ENCODE measurements around the gene TMEM174. TPM values are rescaled to one million over a fixed set of nuclear protein-coding genes. Genes with fewer than 3 reads are reported as not detected.

TMEM174 gene
- total and polyA plus RNA-seq, 5 donors from 2014 or later = not detected

DNA sequence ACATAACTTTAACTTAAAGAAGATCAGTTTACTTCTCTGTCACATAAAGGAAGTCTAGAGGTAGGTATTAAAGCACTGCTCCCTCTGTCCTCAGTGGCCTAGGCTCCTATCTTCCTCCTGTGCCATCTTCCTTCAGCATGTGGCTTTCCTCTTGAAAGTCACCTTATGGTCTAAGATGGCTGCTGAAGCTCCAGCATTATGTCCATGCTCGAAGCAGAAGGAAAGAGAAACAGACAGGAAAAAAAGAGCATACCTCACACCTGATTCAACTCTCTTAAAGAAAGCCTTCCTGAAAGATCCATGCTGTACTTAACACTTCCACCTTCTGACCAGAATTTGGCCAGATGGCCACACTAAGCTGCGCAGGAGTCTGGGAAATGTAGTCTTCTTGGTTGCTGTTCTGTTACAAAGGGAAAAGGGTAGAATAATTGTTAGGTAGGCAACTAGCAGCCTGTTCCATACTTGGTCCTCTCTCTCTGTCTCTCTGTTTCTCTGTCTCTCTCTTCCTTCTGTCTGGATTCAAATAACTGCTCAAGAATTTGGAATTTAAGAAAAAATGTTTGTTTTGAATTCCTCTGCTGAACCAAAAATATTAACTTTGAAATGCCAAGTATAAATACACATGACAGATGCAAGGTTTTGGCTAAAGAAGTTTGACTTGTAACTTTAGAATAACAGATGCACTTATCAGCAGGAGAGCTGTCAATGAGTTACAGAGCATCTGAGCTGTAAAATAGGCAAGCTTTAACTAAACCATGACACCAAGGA is 16.0 kb downstream of the TMEM174 start:
- Mint-ChIP-seq H3K27ac (no peak overlapping the region), H3K4me1 (no peaks in the 10 kb centered on the region), H3K27me3 (peaks cover 7% of the 10 kb centered on the region), H3K4me3 (no peak overlapping the region), H3K9me3 (peaks cover 0 to 10% (median 3%) of the 10 kb centered on the region in 7 donors), H3K36me3 (no peaks in the 10 kb centered on the region)
- no peaks in the 10 kb centered on the region for H3K9me3 ChIP-seq (ENCODE audit: control insufficient read depth in 2 of 2, low read length in 2 of 2)
- H3K27ac ChIP-seq (ENCODE audit: insufficient read depth, low read length, poor library complexity, severe bottlenecking) = no peak overlapping the region
- H3K4me3 ChIP-seq (ENCODE audit: low read depth, low read length) = no peak overlapping the region
- H3K4me1 ChIP-seq (ENCODE audit: control insufficient read depth, insufficient read depth, low read length, poor library complexity, severe bottlenecking) = no peaks in the 10 kb centered on the region
- H3K36me3 ChIP-seq (ENCODE audit: control insufficient read depth, insufficient read depth, low read length) = no peaks in the 10 kb centered on the region
- ATAC-seq (ENCODE audit: low read depth in 2 of 2) (no peak), DNase-seq (no peak)
- no peaks in the 10 kb centered on the region for H3K27me3 ChIP-seq (ENCODE audit: control insufficient read depth, insufficient read depth, low read length)

DNA sequence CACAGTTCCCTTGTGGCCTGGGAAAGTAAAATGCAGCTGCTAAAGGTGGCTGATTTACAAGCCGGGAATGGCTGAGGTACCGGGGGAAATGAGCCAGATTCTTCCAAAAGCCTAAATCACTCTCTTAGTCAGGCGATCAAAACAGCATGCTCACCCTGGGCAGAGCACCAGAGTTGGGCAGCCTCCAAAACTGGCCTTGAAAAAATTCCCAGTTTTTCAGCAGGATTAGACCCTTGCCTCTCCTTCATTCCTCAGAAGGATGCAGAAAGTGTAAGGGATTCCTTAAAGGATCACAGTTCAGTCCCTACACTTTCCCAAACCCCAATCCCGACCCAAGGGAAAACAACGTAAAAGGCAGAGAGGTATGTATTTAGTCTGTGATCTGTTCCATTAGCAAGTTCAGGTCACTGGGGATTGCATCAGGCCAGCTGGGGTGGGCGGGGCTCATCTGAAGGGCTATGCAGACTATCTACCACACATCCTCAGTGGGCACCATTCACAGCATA is 16.9 kb downstream of the TMEM174 start:
- no peak overlapping the region for H3K27ac Mint-ChIP-seq
- Histone ChIP-seq H3K36me3 (ENCODE audit: control insufficient read depth, insufficient read depth, low read length) (no peaks in the 10 kb centered on the region), H3K9me3 (ENCODE audit: control insufficient read depth in 2 of 2, low read length in 2 of 2) (no peaks in the 10 kb centered on the region), H3K27me3 (ENCODE audit: control insufficient read depth, insufficient read depth, low read length) (no peaks in the 10 kb centered on the region), H3K27ac (ENCODE audit: insufficient read depth, low read length, poor library complexity, severe bottlenecking) (no peak overlapping the region), H3K4me1 (ENCODE audit: control insufficient read depth, insufficient read depth, low read length, poor library complexity, severe bottlenecking) (no peaks in the 10 kb centered on the region), H3K4me3 (ENCODE audit: low read depth, low read length) (no peak overlapping the region)
- no peaks in the 10 kb centered on the region for H3K4me1 Mint-ChIP-seq
- peaks cover 12% of the 10 kb centered on the region for H3K27me3 Mint-ChIP-seq
- ATAC-seq (ENCODE audit: low read depth in 2 of 2) (no peak), DNase-seq (no peak)
- H3K4me3 Mint-ChIP-seq = no peak overlapping the region
- H3K9me3 Mint-ChIP-seq = peaks cover 0 to 6% (median 0%) of the 10 kb centered on the region in 7 donors
- no peaks in the 10 kb centered on the region for H3K36me3 Mint-ChIP-seq

DNA sequence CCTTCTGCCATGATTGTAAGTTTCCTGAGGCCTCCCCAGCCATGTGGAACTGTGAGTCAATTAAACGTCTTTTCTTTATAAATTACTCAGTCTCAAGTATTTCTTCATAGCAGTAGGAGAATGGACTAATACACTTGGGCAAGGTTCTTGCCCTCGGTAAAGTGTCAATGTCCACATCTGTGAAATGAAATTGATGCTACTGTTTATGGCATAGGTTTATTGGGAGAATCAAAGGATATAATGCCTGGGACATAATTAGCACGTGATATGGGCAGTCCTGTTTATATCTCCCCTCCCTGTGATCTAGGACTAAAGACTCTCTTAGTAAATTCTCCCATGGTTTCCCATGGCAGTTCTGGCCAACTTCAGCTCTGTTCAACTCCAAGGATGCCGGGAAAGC is 19.4 kb downstream of the TMEM174 start:
- no peak overlapping the region for H3K27ac Mint-ChIP-seq
- Histone ChIP-seq H3K4me3 (ENCODE audit: low read depth, low read length) (no peak overlapping the region), H3K4me1 (ENCODE audit: control insufficient read depth, insufficient read depth, low read length, poor library complexity, severe bottlenecking) (no peaks in the 10 kb centered on the region), H3K27ac (ENCODE audit: insufficient read depth, low read length, poor library complexity, severe bottlenecking) (no peak overlapping the region), H3K27me3 (ENCODE audit: control insufficient read depth, insufficient read depth, low read length) (peaks cover 3% of the 10 kb centered on the region), H3K36me3 (ENCODE audit: control insufficient read depth, insufficient read depth, low read length) (no peaks in the 10 kb centered on the region), H3K9me3 (ENCODE audit: control insufficient read depth in 2 of 2, low read length in 2 of 2) (no peaks in the 10 kb centered on the region)
- no peaks in the 10 kb centered on the region for H3K36me3 Mint-ChIP-seq
- no peaks in the 10 kb centered on the region for H3K4me1 Mint-ChIP-seq
- no peak overlapping the region for H3K4me3 Mint-ChIP-seq
- no peaks in the 10 kb centered on the region for H3K9me3 Mint-ChIP-seq
- ATAC-seq (ENCODE audit: low read depth in 2 of 2) (no peak), DNase-seq (no peak)
- peaks cover 20% of the 10 kb centered on the region for H3K27me3 Mint-ChIP-seq

DNA sequence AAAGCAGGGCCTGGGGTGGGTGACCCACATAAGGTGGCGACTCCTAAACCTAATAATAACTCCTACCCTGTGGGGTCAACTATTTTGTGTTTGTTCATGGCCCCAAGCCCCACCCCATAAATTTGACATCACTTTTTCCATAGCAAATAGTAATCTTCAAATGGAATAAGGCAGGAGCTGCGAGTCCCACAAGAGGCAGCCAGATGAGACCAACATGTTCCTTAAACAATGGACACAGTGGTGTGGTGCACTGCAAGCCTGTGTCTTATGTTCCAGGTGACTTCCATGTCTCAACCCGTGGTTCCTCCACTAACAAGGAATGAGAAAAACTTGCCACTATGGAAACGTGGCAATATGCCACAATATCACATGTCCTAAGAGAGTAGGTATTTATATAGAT is 20.6 kb downstream of the TMEM174 start:
- no peak for DNase-seq
- Mint-ChIP-seq H3K27me3 (peaks cover 20% of the 10 kb centered on the region), H3K9me3 (no peaks in the 10 kb centered on the region), H3K36me3 (no peaks in the 10 kb centered on the region), H3K4me1 (no peaks in the 10 kb centered on the region), H3K27ac (no peak overlapping the region), H3K4me3 (no peak overlapping the region)
- no peak for ATAC-seq (ENCODE audit: low read depth in 2 of 2)
- Histone ChIP-seq H3K27me3 (ENCODE audit: control insufficient read depth, insufficient read depth, low read length) (peaks cover 3% of the 10 kb centered on the region), H3K36me3 (ENCODE audit: control insufficient read depth, insufficient read depth, low read length) (no peaks in the 10 kb centered on the region), H3K4me1 (ENCODE audit: control insufficient read depth, insufficient read depth, low read length, poor library complexity, severe bottlenecking) (no peaks in the 10 kb centered on the region), H3K4me3 (ENCODE audit: low read depth, low read length) (no peak overlapping the region), H3K9me3 (ENCODE audit: control insufficient read depth in 2 of 2, low read length in 2 of 2) (no peaks in the 10 kb centered on the region), H3K27ac (ENCODE audit: insufficient read depth, low read length, poor library complexity, severe bottlenecking) (no peak overlapping the region)

DNA sequence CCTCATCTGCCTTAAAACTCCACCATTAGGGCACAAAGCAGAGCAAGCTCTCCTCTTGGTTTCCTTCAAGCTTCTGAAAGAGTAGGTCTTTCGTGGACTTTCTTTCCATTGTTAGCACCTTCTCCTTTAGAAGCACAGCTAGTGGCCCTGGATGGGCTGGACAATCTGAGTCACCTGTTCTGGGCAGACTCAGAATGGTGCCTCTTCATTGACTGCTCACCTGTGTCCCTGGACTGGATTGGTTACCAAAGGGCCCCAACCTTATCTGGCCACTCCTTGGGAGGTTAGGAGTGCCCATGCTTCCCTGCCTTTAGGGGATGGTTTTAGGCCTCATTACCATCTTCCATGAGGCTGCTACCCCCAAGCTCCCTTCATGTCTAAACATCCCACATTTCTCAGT is 23.2 kb downstream of the TMEM174 start:
- no peak for ATAC-seq (ENCODE audit: low read depth in 2 of 2)
- no peak overlapping the region for H3K27ac ChIP-seq (ENCODE audit: insufficient read depth, low read length, poor library complexity, severe bottlenecking)
- DNase-seq = no peak
- H3K27me3 ChIP-seq (ENCODE audit: control insufficient read depth, insufficient read depth, low read length) = peaks cover 4% of the 10 kb centered on the region
- Mint-ChIP-seq H3K9me3 (no peaks in the 10 kb centered on the region), H3K27ac (no peak overlapping the region), H3K36me3 (no peaks in the 10 kb centered on the region), H3K4me3 (no peak overlapping the region), H3K4me1 (peaks cover 0 to under 1% (median 0%) of the 10 kb centered on the region in 4 donors), H3K27me3 (peaks cover 27% of the 10 kb centered on the region)
- H3K36me3 ChIP-seq (ENCODE audit: control insufficient read depth, insufficient read depth, low read length) = no peaks in the 10 kb centered on the region
- H3K9me3 ChIP-seq (ENCODE audit: control insufficient read depth in 2 of 2, low read length in 2 of 2) = no peaks in the 10 kb centered on the region
- no peak overlapping the region for H3K4me3 ChIP-seq (ENCODE audit: low read depth, low read length)
- no peaks in the 10 kb centered on the region for H3K4me1 ChIP-seq (ENCODE audit: control insufficient read depth, insufficient read depth, low read length, poor library complexity, severe bottlenecking)

DNA sequence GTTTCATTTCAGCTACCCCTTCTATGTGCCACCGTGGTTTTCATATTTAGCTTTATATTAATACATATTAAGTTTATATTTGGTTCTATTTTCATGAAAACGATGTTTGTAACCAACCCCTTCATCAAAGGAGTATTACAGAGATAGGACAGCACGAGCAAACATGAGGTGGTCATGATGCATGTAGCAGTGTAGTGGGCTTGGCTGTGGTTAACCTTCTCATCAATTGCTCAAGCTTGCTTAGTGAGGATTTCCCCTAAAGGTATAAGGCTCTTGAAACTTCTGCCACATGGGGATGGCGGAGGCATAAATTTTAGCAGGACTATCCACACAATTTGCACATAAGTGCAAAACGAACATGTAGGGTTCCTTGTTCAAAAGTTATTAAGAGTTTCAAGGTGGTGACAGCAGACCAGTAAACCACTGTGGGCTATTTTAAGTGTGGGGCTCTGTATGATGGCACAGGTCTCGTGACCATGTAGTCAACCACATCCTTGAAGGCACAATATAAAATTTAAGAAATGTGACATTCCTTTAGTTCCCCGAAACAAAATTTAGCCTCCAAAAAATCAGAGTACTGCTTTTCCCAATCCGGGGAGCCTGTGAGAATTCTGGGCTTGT is 24.8 kb downstream of the TMEM174 start:
- peaks cover 0 to 6% (median under 1%) of the 10 kb centered on the region in 4 donors for H3K4me1 Mint-ChIP-seq
- Histone ChIP-seq H3K4me3 (ENCODE audit: low read depth, low read length) (no peak overlapping the region), H3K9me3 (ENCODE audit: control insufficient read depth in 2 of 2, low read length in 2 of 2) (no peaks in the 10 kb centered on the region), H3K36me3 (ENCODE audit: control insufficient read depth, insufficient read depth, low read length) (no peaks in the 10 kb centered on the region), H3K27ac (ENCODE audit: insufficient read depth, low read length, poor library complexity, severe bottlenecking) (no peak overlapping the region), H3K4me1 (ENCODE audit: control insufficient read depth, insufficient read depth, low read length, poor library complexity, severe bottlenecking) (peaks cover 5% of the 10 kb centered on the region), H3K27me3 (ENCODE audit: control insufficient read depth, insufficient read depth, low read length) (peaks cover 6% of the 10 kb centered on the region)
- H3K27ac Mint-ChIP-seq = no peak overlapping the region
- H3K36me3 Mint-ChIP-seq = no peaks in the 10 kb centered on the region
- DNase-seq (no peak), ATAC-seq (ENCODE audit: low read depth in 2 of 2) (no peak)
- no peaks in the 10 kb centered on the region for H3K9me3 Mint-ChIP-seq
- peaks cover 31% of the 10 kb centered on the region for H3K27me3 Mint-ChIP-seq
- no peak overlapping the region for H3K4me3 Mint-ChIP-seq

DNA sequence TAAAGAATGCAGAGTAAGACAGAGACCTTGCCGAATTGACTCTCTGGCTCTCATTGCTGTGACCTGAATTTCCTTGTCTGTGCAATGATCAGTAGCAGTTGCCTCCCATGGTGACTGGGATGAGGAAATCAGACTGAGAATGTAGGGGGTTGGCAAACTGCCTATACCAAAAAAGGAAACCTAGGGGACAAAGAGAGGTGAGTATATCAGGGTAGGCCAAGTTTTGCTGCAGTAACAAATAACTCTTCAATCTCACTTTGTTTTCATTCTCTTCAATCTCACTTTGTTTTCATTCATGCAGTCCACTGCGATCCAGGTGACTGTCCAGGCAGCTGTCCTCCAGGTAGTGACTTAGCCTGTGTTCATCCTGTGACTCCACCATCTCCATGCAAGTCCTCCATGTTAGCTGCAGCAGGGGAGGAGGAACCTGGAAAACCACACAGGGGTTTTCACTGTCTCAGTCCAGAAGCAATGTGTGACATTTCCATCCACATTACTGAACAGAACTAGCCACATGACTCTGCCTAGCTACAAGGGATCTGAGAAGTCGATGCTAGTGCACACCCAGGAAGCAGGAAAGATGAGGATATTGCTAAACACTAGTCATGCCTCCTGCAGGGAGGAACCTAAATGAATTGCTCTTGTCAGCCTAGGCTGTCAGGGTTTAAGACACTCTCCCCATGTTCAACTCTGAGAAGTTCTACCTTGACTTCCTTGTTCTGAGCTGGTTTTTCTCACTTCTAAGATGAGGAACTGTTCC is 26.0 kb downstream of the TMEM174 start:
- Histone ChIP-seq H3K27me3 (ENCODE audit: control insufficient read depth, insufficient read depth, low read length) (peaks cover 6% of the 10 kb centered on the region), H3K27ac (ENCODE audit: insufficient read depth, low read length, poor library complexity, severe bottlenecking) (no peak overlapping the region), H3K36me3 (ENCODE audit: control insufficient read depth, insufficient read depth, low read length) (no peaks in the 10 kb centered on the region), H3K4me1 (ENCODE audit: control insufficient read depth, insufficient read depth, low read length, poor library complexity, severe bottlenecking) (peaks cover 5% of the 10 kb centered on the region), H3K4me3 (ENCODE audit: low read depth, low read length) (no peak overlapping the region), H3K9me3 (ENCODE audit: control insufficient read depth in 2 of 2, low read length in 2 of 2) (no peaks in the 10 kb centered on the region)
- ATAC-seq (ENCODE audit: low read depth in 2 of 2) (no peak), DNase-seq (no peak)
- H3K36me3 Mint-ChIP-seq = no peaks in the 10 kb centered on the region
- H3K4me3 Mint-ChIP-seq = no peak overlapping the region
- H3K27me3 Mint-ChIP-seq = peaks cover 28% of the 10 kb centered on the region
- peaks cover 0 to 6% (median under 1%) of the 10 kb centered on the region in 4 donors for H3K4me1 Mint-ChIP-seq
- H3K9me3 Mint-ChIP-seq = no peaks in the 10 kb centered on the region
- no peak overlapping the region for H3K27ac Mint-ChIP-seq

Data from CD4-positive, CD25-positive, alpha-beta regulatory T cell (primary cell).